OCI-LY7 (cell line): Measurements from ENCODE around the gene GGA3. TPM values are rescaled to one million over a fixed set of nuclear protein-coding genes. Genes with fewer than 3 reads are reported as not detected.

Experiments
- BruUV-seq: library from RNA; stranded (reverse); fragments of 400-500 nt; replicated peaks from 2 replicates; lab custom pipeline; 2021; lab: Mats Ljungman, UMichigan
- CTCF ChIA-PET: fragments of 300-600 bp; sonication (Branson Sonifier 250); formaldehyde crosslinking; loops from one replicate; lab custom pipeline; 2022; ENCODE audit warnings: antibody characterized with exemption; ENCODE audit not compliant: unreplicated experiment; lab: Charles Lee
- POLR2A ChIA-PET: fragments of 300-600 bp; sonication (Branson Sonifier 250); formaldehyde crosslinking; loops from one replicate; lab custom pipeline; 2022; ENCODE audit warnings: antibody characterized with exemption; lab: Charles Lee
- DNase-seq: peaks from one replicate; pipeline ENCODE4 v3.0.0-alpha.2; 2015; ENCODE audit warnings: low spot score
- H2AFZ ChIP-seq: fragments of 200-600 bp; sonication (generic), shearing (Covaris generic); 2 replicates; pipeline ENCODE4 v1.6.1; 2014; ENCODE audit warnings: mild to moderate bottlenecking, antibody characterized with exemption, low read length, moderate library complexity
- H3K27ac ChIP-seq: fragments of 200-600 bp; sonication (generic); 2 replicates; pipeline ENCODE4 v1.5.1; 2014; ENCODE audit warnings: mixed run types, low read depth, mild to moderate bottlenecking, moderate library complexity, low read length, inconsistent platforms; ENCODE audit not compliant: poor library complexity, severe bottlenecking
- H3K36me3 ChIP-seq: fragments of 200-600 bp; sonication (generic); 2 replicates; pipeline ENCODE4 v1.6.1; 2014; ENCODE audit warnings: mild to moderate bottlenecking, antibody characterized with exemption, low read length, moderate library complexity, mixed read lengths; ENCODE audit not compliant: insufficient read depth
- H3K4me1 ChIP-seq: fragments of 200-600 bp; sonication (generic); 2 replicates; pipeline ENCODE4 v1.5.1; 2014; ENCODE audit warnings: mild to moderate bottlenecking, low read length; ENCODE audit not compliant: insufficient read depth, poor library complexity, severe bottlenecking
- H3K4me2 ChIP-seq: fragments of 200-600 bp; sonication (generic); 2 replicates; pipeline ENCODE4 v1.6.1; 2014; ENCODE audit warnings: mild to moderate bottlenecking, low read length
- H3K4me3 ChIP-seq: fragments of 200-600 bp; sonication (generic); 2 replicates; pipeline ENCODE4 v1.5.1; 2014; ENCODE audit warnings: mild to moderate bottlenecking, low read depth, low read length; ENCODE audit not compliant: poor library complexity, severe bottlenecking
- H3K79me2 ChIP-seq: fragments of 200-600 bp; sonication (generic); 2 replicates; pipeline ENCODE4 v1.6.1; 2016; ENCODE audit warnings: low read depth, mild to moderate bottlenecking, low read length, moderate library complexity, mixed read lengths; ENCODE audit not compliant: insufficient read depth
- H3K9me2 ChIP-seq: fragments of 200-600 bp; sonication (generic); 2 replicates; pipeline ENCODE4 v1.6.1; 2016; ENCODE audit warnings: mild to moderate bottlenecking, low read length, mixed read lengths; ENCODE audit not compliant: insufficient read depth
- H3K9me3 ChIP-seq: fragments of 200-600 bp; sonication (generic); 2 replicates; pipeline ENCODE4 v1.6.1; 2014; ENCODE audit warnings: mild to moderate bottlenecking, mixed run types, low read length, mixed read lengths
- H4K20me1 ChIP-seq: fragments of 200-600 bp; sonication (generic); 2 replicates; pipeline ENCODE4 v1.6.1; 2014; ENCODE audit warnings: mild to moderate bottlenecking, antibody characterized with exemption, low read length, moderate library complexity, mixed read lengths; ENCODE audit not compliant: insufficient read depth
- EZH2phosphoT487 ChIP-seq: fragments of 200-600 bp; sonication (generic); IDR thresholded peaks from 2 replicates; pipeline ENCODE4 v1.6.1; 2018; ENCODE audit warnings: low read depth, borderline replicate concordance, mild to moderate bottlenecking, mixed run types, antibody characterized with exemption, low read length, moderate library complexity, mixed read lengths
- intact Hi-C: fragments of 100-400 bp; cut with micrococcal nuclease; formaldehyde crosslinking; loops from one replicate; pipeline ENCODE4 v1.10.0; 2022; ENCODE audit not compliant: unreplicated experiment
- total RNA-seq, 2 experiments: library from RNA; depleted of rRNA in 1 of 2; stranded (reverse); fragments of >200 nt in 1 of 2; shearing (Covaris generic) in 1 of 2; gene quantifications; 2 replicates each; pipeline ENCODE4 v1.2.3, GENCODE V29; 2014 to 2022
- TF ChIP-seq, protein P1 (sequence below): fragments of 200-600 bp; sonication (generic); conservative IDR thresholded peaks from 2 replicates; pipeline ENCODE4 v1.5.1; 2014; ENCODE audit warnings: mild to moderate bottlenecking, antibody characterized with exemption, low read length, moderate library complexity, mixed read lengths

The GGA3 gene
- total RNA-seq, 2 experiments from 2014 or later: 77.6 to 106 TPM

DNA sequence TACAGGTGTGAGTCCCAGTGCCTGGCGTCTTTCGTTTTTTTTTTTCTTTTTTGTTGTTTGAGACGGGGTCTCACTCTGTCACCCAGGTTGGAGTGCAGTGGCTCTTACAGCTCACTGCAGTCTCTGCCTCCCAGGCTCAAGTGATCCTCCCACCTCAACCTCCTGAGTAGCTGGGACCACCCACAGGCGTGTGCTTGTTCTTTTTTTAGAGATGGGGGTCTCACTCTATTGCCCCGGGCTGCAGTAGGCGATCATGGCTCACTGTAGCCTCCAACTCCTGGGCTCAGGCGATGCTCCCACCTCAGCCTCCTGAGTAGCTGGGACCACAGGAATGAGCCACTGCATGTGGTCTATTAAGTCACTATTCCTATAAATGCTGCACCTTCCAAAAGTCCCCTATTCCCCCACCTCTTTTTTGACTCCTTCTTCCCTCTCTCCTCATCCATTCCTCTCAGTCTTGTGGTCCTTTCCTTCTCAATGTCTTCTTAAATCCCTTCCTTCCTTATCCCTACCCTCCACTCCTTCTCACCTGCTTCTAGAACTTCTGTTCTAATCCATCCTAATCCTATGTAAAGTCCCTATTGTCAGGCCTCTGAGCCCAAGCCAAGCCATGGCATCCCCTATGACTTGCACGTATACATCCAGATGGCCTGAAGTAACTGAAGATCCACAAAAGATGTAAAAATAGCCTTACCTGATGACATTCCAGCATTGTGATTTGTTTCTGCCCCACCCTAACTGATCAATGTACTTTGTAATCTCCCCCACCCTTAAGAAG lies 9.2 kb downstream of the GGA3 start:
- intact Hi-C loops: no loop called here
- TF ChIP-seq EZH2phosphoT487: no peak
- TF ChIP-seq, protein P1, sequence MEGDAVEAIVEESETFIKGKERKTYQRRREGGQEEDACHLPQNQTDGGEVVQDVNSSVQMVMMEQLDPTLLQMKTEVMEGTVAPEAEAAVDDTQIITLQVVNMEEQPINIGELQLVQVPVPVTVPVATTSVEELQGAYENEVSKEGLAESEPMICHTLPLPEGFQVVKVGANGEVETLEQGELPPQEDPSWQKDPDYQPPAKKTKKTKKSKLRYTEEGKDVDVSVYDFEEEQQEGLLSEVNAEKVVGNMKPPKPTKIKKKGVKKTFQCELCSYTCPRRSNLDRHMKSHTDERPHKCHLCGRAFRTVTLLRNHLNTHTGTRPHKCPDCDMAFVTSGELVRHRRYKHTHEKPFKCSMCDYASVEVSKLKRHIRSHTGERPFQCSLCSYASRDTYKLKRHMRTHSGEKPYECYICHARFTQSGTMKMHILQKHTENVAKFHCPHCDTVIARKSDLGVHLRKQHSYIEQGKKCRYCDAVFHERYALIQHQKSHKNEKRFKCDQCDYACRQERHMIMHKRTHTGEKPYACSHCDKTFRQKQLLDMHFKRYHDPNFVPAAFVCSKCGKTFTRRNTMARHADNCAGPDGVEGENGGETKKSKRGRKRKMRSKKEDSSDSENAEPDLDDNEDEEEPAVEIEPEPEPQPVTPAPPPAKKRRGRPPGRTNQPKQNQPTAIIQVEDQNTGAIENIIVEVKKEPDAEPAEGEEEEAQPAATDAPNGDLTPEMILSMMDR: no peak

DNA sequence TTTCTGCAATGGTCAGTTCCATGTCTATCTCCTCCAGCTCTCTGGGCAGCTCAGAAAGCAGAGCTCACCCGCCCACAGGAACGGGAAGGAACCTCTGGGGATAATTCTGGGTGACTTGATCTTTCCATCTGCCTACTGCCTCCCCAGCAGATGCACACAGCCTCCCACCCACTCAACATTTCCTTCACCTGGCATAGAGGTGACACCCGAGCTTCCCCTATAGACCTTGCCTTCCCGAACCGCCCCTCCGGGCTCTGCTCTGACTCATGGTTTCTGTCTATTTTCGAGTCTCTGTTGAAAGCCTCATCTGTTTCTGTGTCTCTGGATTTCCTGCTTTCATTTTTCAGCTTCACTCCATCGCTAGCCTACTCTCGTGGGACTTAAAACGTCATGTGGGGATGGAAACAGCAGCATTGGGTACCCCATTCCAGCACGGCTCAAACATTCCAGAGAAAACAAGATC lies 11.4 kb downstream of the GGA3 start:
- peak; percentile 50 for DNase-seq
- Histone ChIP-seq H3K4me1 (peaks cover 50% of the 10 kb centered on the region), H3K4me3 (peak overlapping the region; percentile 9), H3K9me2 (no peaks in the 10 kb centered on the region), H4K20me1 (peaks cover 9% of the 10 kb centered on the region), H3K9me3 (no peaks in the 10 kb centered on the region), H3K36me3 (peaks cover 34% of the 10 kb centered on the region), H2AFZ (no peak overlapping the region), H3K27ac (peak overlapping the region; percentile 39), H3K4me2 (peak overlapping the region; percentile 46), H3K79me2 (peaks cover 45% of the 10 kb centered on the region)
- TF ChIP-seq, protein P1: no peak
- no peak for TF ChIP-seq EZH2phosphoT487
- ChIA-PET POLR2A (interaction anchor here (0.6 to 5.0 kb wide), 8 partner anchors 11 to 112 kb away, joined by 3 to 36 read pairs (median 4); partner anchors contain the start of genes GGA3, MIF4GD, MRPS7 and SLC25A19), CTCF (interaction anchor here (0.5 to 2.3 kb wide), 5 partner anchors 10 to 152 kb away, joined by 3 to 8 read pairs (median 3); no protein-coding TSS in a partner anchor)
- intact Hi-C loops: no loop called here
- no TSS peak for BruUV-seq

More for the DNA sequence above, 9.2 kb downstream of the GGA3 start:
- no peak for DNase-seq
- H4K20me1 ChIP-seq: peaks cover 9% of the 10 kb centered on the region
- no peaks in the 10 kb centered on the region for H3K9me3 ChIP-seq
- no peak overlapping the region for H3K4me3 ChIP-seq
- peaks cover 41% of the 10 kb centered on the region for H3K79me2 ChIP-seq
- H3K9me2 ChIP-seq: no peaks in the 10 kb centered on the region
- H3K27ac ChIP-seq: peak overlapping the region; percentile 48
- peaks cover 34% of the 10 kb centered on the region for H3K4me1 ChIP-seq
- H2AFZ ChIP-seq: no peak overlapping the region
- no TSS peak for BruUV-seq
- peak overlapping the region; percentile 57 for H3K4me2 ChIP-seq
- ChIA-PET CTCF (no interaction called here), POLR2A (interaction anchor here (0.9 to 5.0 kb wide), 4 partner anchors 9 to 202 kb away, joined by 3 to 36 read pairs (median 7); partner anchors contain the start of genes GGA3, MIF4GD and MRPS7)
- peaks cover 14% of the 10 kb centered on the region for H3K36me3 ChIP-seq
